HEK293 (cell line): ENCODE results near the gene IDH1.
"Not testable (repeated sequence)": the region's sequence is repeated elsewhere in the genome, so short reads cannot be mapped to it uniquely, and the experiment has no call there.

ENCODE experiments used
- YY1 ChIP-seq: fragments of 450-650 bp; formaldehyde crosslinking; IDR thresholded peaks from 2 replicates; pipeline ENCODE4 v1.5.1; 2018; ENCODE audit warnings: missing biosample characterization, missing genetic modification characterization
- ZBTB1 ChIP-seq: fragments of 450-650 bp; formaldehyde crosslinking; IDR thresholded peaks from 2 replicates; pipeline ENCODE4 v1.5.1; 2016; ENCODE audit warnings: missing biosample characterization, missing genetic modification characterization
- ZNF133 ChIP-seq: fragments of 450-650 bp; formaldehyde crosslinking; IDR thresholded peaks from 2 replicates; pipeline ENCODE4 v1.5.1; 2016; ENCODE audit warnings: missing biosample characterization, missing genetic modification characterization
- ZNF175 ChIP-seq: fragments of 450-650 bp; formaldehyde crosslinking; IDR thresholded peaks from 2 replicates; pipeline ENCODE4 v1.5.1; 2016; ENCODE audit warnings: missing biosample characterization, missing genetic modification characterization
- ZNF274 ChIP-seq, 2 experiments: fragments of 200-500 bp in 1 of 2; fragments of 450-650 bp in 1 of 2; sonication (Bioruptor generic) in 1 of 2; formaldehyde crosslinking in 1 of 2; IDR thresholded peaks; 2 replicates each; pipeline versions ENCODE4 v1.5.1 to v1.6.1; 2014 to 2016; ENCODE audit warnings: borderline replicate concordance in 1 of 2, inconsistent platforms in 1 of 2, low read length in 1 of 2, missing biosample characterization in 1 of 2, missing genetic modification characterization in 1 of 2
- ZNF670 ChIP-seq: fragments of 450-650 bp; formaldehyde crosslinking; IDR thresholded peaks from 2 replicates; pipeline ENCODE4 v1.5.1; 2016; ENCODE audit warnings: missing biosample characterization, missing genetic modification characterization, low read depth
- ZNF707 ChIP-seq: fragments of 450-650 bp; formaldehyde crosslinking; IDR thresholded peaks from 2 replicates; pipeline ENCODE4 v1.5.1; 2016; ENCODE audit warnings: missing biosample characterization, missing genetic modification characterization
- ZNF792 ChIP-seq: fragments of 450-650 bp; formaldehyde crosslinking; IDR thresholded peaks from 2 replicates; pipeline ENCODE4 v1.5.1; 2016; ENCODE audit warnings: missing biosample characterization, missing genetic modification characterization
- TF ChIP-seq, protein P1 (sequence below): fragments of 450-650 bp; formaldehyde crosslinking; IDR thresholded peaks from 2 replicates; pipeline ENCODE4 v1.5.1; 2016; ENCODE audit warnings: missing biosample characterization, missing genetic modification characterization
- TF ChIP-seq, protein P2 (sequence below): fragments of 450-650 bp; formaldehyde crosslinking; IDR thresholded peaks from 2 replicates; pipeline ENCODE4 v1.5.1; 2016; ENCODE audit warnings: missing biosample characterization, missing genetic modification characterization, borderline replicate concordance
- TF ChIP-seq, protein P3 (sequence below): sonication (generic); formaldehyde crosslinking; IDR thresholded peaks from 2 replicates; pipeline ENCODE4 v1.8.1; 2022; ENCODE audit warnings: mild to moderate bottlenecking, moderate library complexity, missing genetic modification reagents
- TF ChIP-seq, protein P4 (sequence below): fragments of 450-650 bp; formaldehyde crosslinking; IDR thresholded peaks from 2 replicates; pipeline ENCODE4 v1.5.1; 2016; ENCODE audit warnings: missing biosample characterization, missing genetic modification characterization
- TF ChIP-seq, protein P5 (sequence below): fragments of 450-650 bp; formaldehyde crosslinking; IDR thresholded peaks from 2 replicates; pipeline ENCODE4 v1.5.1; 2016; ENCODE audit warnings: missing biosample characterization, missing genetic modification characterization, low read depth

DNA sequence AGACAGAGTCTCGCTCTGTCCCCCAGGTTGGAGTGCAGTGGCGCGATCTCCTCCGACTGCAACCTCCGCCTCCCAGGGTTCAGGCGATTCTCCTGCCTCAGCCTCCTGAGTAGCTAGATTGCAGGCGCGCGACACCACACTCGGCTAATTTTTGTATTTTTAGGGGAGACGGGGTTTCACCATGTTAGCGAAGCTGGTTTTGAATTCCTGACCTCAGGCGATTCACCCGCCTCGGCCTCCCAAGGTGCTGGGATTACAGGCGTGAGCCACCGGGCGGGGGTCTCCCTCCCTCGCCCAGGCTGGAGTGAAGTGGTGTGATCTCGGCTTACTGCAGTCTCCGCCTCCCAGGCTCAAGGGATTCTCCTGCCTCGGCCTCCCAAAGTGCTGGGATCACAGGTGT is 12.7 kb upstream of the IDH1 start:
- not testable (repeated sequence) for TF ChIP-seq YY1 (tag by site-specific recombination); ZNF792 (tag by site-specific recombination); ZNF274 (IDR thresholded peaks at IDR 0.05; ENCODE audit: low read length); ZNF274 (tag by site-specific recombination; IDR thresholded peaks at IDR 0.05; ENCODE audit: borderline replicate concordance); ZBTB1; ZNF133 (tag by site-specific recombination); ZNF670 (tag by site-specific recombination); ZNF175 (tag by site-specific recombination); ZNF707 (tag by site-specific recombination)
- TF ChIP-seq, protein P1, sequence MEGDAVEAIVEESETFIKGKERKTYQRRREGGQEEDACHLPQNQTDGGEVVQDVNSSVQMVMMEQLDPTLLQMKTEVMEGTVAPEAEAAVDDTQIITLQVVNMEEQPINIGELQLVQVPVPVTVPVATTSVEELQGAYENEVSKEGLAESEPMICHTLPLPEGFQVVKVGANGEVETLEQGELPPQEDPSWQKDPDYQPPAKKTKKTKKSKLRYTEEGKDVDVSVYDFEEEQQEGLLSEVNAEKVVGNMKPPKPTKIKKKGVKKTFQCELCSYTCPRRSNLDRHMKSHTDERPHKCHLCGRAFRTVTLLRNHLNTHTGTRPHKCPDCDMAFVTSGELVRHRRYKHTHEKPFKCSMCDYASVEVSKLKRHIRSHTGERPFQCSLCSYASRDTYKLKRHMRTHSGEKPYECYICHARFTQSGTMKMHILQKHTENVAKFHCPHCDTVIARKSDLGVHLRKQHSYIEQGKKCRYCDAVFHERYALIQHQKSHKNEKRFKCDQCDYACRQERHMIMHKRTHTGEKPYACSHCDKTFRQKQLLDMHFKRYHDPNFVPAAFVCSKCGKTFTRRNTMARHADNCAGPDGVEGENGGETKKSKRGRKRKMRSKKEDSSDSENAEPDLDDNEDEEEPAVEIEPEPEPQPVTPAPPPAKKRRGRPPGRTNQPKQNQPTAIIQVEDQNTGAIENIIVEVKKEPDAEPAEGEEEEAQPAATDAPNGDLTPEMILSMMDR (tag by site-specific recombination) = not testable (repeated sequence)
- TF ChIP-seq, protein P2, sequence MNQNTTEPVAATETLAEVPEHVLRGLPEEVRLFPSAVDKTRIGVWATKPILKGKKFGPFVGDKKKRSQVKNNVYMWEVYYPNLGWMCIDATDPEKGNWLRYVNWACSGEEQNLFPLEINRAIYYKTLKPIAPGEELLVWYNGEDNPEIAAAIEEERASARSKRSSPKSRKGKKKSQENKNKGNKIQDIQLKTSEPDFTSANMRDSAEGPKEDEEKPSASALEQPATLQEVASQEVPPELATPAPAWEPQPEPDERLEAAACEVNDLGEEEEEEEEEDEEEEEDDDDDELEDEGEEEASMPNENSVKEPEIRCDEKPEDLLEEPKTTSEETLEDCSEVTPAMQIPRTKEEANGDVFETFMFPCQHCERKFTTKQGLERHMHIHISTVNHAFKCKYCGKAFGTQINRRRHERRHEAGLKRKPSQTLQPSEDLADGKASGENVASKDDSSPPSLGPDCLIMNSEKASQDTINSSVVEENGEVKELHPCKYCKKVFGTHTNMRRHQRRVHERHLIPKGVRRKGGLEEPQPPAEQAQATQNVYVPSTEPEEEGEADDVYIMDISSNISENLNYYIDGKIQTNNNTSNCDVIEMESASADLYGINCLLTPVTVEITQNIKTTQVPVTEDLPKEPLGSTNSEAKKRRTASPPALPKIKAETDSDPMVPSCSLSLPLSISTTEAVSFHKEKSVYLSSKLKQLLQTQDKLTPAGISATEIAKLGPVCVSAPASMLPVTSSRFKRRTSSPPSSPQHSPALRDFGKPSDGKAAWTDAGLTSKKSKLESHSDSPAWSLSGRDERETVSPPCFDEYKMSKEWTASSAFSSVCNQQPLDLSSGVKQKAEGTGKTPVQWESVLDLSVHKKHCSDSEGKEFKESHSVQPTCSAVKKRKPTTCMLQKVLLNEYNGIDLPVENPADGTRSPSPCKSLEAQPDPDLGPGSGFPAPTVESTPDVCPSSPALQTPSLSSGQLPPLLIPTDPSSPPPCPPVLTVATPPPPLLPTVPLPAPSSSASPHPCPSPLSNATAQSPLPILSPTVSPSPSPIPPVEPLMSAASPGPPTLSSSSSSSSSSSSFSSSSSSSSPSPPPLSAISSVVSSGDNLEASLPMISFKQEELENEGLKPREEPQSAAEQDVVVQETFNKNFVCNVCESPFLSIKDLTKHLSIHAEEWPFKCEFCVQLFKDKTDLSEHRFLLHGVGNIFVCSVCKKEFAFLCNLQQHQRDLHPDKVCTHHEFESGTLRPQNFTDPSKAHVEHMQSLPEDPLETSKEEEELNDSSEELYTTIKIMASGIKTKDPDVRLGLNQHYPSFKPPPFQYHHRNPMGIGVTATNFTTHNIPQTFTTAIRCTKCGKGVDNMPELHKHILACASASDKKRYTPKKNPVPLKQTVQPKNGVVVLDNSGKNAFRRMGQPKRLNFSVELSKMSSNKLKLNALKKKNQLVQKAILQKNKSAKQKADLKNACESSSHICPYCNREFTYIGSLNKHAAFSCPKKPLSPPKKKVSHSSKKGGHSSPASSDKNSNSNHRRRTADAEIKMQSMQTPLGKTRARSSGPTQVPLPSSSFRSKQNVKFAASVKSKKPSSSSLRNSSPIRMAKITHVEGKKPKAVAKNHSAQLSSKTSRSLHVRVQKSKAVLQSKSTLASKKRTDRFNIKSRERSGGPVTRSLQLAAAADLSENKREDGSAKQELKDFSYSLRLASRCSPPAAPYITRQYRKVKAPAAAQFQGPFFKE = not testable (repeated sequence)
- TF ChIP-seq, protein P3, sequence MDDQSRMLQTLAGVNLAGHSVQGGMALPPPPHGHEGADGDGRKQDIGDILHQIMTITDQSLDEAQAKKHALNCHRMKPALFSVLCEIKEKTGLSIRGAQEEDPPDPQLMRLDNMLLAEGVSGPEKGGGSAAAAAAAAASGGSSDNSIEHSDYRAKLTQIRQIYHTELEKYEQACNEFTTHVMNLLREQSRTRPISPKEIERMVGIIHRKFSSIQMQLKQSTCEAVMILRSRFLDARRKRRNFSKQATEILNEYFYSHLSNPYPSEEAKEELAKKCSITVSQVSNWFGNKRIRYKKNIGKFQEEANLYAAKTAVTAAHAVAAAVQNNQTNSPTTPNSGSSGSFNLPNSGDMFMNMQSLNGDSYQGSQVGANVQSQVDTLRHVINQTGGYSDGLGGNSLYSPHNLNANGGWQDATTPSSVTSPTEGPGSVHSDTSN (CRISPR knock-in tag) = not testable (repeated sequence)
- TF ChIP-seq, protein P4, sequence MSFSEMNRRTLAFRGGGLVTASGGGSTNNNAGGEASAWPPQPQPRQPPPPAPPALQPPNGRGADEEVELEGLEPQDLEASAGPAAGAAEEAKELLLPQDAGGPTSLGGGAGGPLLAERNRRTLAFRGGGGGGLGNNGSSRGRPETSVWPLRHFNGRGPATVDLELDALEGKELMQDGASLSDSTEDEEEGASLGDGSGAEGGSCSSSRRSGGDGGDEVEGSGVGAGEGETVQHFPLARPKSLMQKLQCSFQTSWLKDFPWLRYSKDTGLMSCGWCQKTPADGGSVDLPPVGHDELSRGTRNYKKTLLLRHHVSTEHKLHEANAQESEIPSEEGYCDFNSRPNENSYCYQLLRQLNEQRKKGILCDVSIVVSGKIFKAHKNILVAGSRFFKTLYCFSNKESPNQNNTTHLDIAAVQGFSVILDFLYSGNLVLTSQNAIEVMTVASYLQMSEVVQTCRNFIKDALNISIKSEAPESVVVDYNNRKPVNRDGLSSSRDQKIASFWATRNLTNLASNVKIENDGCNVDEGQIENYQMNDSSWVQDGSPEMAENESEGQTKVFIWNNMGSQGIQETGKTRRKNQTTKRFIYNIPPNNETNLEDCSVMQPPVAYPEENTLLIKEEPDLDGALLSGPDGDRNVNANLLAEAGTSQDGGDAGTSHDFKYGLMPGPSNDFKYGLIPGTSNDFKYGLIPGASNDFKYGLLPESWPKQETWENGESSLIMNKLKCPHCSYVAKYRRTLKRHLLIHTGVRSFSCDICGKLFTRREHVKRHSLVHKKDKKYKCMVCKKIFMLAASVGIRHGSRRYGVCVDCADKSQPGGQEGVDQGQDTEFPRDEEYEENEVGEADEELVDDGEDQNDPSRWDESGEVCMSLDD (tag by site-specific recombination) = not testable (repeated sequence)
- TF ChIP-seq, protein P5, sequence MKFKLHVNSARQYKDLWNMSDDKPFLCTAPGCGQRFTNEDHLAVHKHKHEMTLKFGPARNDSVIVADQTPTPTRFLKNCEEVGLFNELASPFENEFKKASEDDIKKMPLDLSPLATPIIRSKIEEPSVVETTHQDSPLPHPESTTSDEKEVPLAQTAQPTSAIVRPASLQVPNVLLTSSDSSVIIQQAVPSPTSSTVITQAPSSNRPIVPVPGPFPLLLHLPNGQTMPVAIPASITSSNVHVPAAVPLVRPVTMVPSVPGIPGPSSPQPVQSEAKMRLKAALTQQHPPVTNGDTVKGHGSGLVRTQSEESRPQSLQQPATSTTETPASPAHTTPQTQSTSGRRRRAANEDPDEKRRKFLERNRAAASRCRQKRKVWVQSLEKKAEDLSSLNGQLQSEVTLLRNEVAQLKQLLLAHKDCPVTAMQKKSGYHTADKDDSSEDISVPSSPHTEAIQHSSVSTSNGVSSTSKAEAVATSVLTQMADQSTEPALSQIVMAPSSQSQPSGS (tag by site-specific recombination) = not testable (repeated sequence)
